ENCODE measurements around the gene CYRIA. TPM values are rescaled to one million over a fixed set of nuclear protein-coding genes. Genes with fewer than 3 reads are reported as not detected.

CYRIA gene
- total and polyA plus RNA-seq, 8 donors = 11.6 to 21.3 (median 15.3) TPM

- H3K4me3 ChIP-seq = no peak overlapping the region
- no peak for TF ChIP-seq CTCF (IDR thresholded peaks at IDR 0.05)
- H3K27me3 ChIP-seq = no peaks in the 10 kb centered on the region
- no peaks in the 10 kb centered on the region for H3K36me3 ChIP-seq
- H3K9me3 ChIP-seq = no peaks in the 10 kb centered on the region
- no peak for ATAC-seq
- no peak for DNase-seq
- no peak overlapping the region for H3K27ac ChIP-seq
- H3K4me1 ChIP-seq = peaks cover 0 to 32% of the 10 kb centered on the region in 2 donors
- intact Hi-C loops (cut with DNase I) = no loop called here
Measured at GRCh38 chr2:16642088-16642487, 23.5 kb downstream of the CYRIA start.

- ATAC-seq = no peak
- Histone ChIP-seq H3K27me3 (no peaks in the 10 kb centered on the region), H3K4me1 (peaks cover 0 to 32% of the 10 kb centered on the region in 2 donors), H3K4me3 (no peak overlapping the region), H3K27ac (no peak overlapping the region), H3K9me3 (no peaks in the 10 kb centered on the region), H3K36me3 (no peaks in the 10 kb centered on the region)
- TF ChIP-seq CTCF (IDR thresholded peaks at IDR 0.05) = no peak
- intact Hi-C loops (cut with DNase I) = no loop called here
- DNase-seq = no peak
Measured at GRCh38 chr2:16641509-16641908, 24.1 kb downstream of the CYRIA start.

- DNase-seq (no peak), ATAC-seq (peak; percentile 50)
- intact Hi-C loops (cut with DNase I) = no loop called here
- H3K27me3 ChIP-seq = no peaks in the 10 kb centered on the region
- H3K4me1 ChIP-seq = peaks cover 0 to 36% of the 10 kb centered on the region in 2 donors
- no peak overlapping the region for H3K4me3 ChIP-seq
- H3K36me3 ChIP-seq = no peaks in the 10 kb centered on the region
- TF ChIP-seq CTCF (IDR thresholded peaks at IDR 0.05) = no peak
- no peaks in the 10 kb centered on the region for H3K9me3 ChIP-seq
- no peak overlapping the region for H3K27ac ChIP-seq
Measured at GRCh38 chr2:16640867-16641266, 24.8 kb downstream of the CYRIA start.

GRCh38 chr2:16640001-16640700, 25.5 kb downstream of the CYRIA start:
- Histone ChIP-seq H3K9me3 (no peaks in the 10 kb centered on the region), H3K36me3 (no peaks in the 10 kb centered on the region), H3K27me3 (no peaks in the 10 kb centered on the region), H3K4me1 (peaks cover 0 to 42% of the 10 kb centered on the region in 2 donors), H3K4me3 (no peak overlapping the region), H3K27ac (no peak overlapping the region)
- TF ChIP-seq CTCF (IDR thresholded peaks at IDR 0.05) = no peak
- no peak for ATAC-seq
- intact Hi-C loops (cut with DNase I) = no loop called here
- DNase-seq = no peak

- Histone ChIP-seq H3K4me1 (peaks cover 0 to 39% of the 10 kb centered on the region in 2 donors), H3K36me3 (no peaks in the 10 kb centered on the region), H3K27ac (no peak overlapping the region), H3K27me3 (no peaks in the 10 kb centered on the region), H3K4me3 (no peak overlapping the region), H3K9me3 (no peaks in the 10 kb centered on the region)
- DNase-seq (no peak), ATAC-seq (no peak)
- intact Hi-C loops (cut with DNase I) = no loop called here
- TF ChIP-seq CTCF (IDR thresholded peaks at IDR 0.05) = no peak
Measured at GRCh38 chr2:16639431-16639830, 26.2 kb downstream of the CYRIA start.

All from left lung (tissue), 10 donors.